Activated CD8-positive, alpha-beta memory T cell treated with anti-CD3 and anti-CD28 coated beads for 36 hours (primary cell): Measurements from ENCODE around the gene CCM2. TPM values are rescaled to one million over a fixed set of nuclear protein-coding genes. Genes with fewer than 3 reads are reported as not detected.

Experiments
- CTCF ChIA-PET: fragments of 350-600 bp; sonication (Branson Sonifier 250); formaldehyde crosslinking; loops from one replicate; lab custom pipeline; 2021; ENCODE audit warnings: antibody characterized with exemption; lab: Charles Lee
- POLR2A ChIA-PET: fragments of 350-600 bp; sonication (Branson Sonifier 250); formaldehyde crosslinking; loops from one replicate; lab custom pipeline; 2021; ENCODE audit warnings: antibody characterized with exemption; lab: Charles Lee
- total RNA-seq, 2 experiments: library from RNA; stranded (reverse); gene quantifications; one replicate each; pipeline ENCODE4 v1.2.3, GENCODE V29; 2021

Gene CCM2
- total RNA-seq, 2 experiments from 2014 or later, result 54.2 to 56.3 TPM

- POLR2A ChIA-PET, result no interaction called here
- CTCF ChIA-PET, result no interaction called here
These were observed 75.3 kb downstream of the CCM2 start for GRCh38 chr7:45075355-45075644.

GRCh38 chr7:45075871-45076796 lies 76.1 kb downstream of the CCM2 start:
- POLR2A ChIA-PET, result no interaction called here
- CTCF ChIA-PET, result no interaction called here

DNA sequence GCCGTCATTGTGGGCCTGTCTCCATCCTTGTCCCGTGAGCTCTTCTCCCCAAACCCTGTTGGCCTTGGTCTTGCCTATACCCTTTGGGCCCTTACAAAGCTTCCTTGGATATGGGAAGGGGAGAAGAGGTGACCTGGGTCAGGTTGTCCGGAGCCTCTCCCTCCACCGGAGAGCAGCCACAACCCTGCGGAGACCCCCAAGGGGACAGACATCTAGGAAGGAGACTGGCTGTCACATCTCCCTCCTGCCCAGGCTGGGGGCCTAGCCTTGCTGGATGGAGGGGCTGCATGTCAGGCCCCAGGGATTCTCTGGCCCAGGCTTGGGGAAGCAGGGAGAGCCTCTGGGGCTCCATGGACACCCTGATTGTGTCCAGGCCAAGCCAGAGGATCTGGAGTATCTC lies 76.9 kb downstream of the CCM2 start:
- ChIA-PET CTCF (no interaction called here), POLR2A (no interaction called here)

DNA sequence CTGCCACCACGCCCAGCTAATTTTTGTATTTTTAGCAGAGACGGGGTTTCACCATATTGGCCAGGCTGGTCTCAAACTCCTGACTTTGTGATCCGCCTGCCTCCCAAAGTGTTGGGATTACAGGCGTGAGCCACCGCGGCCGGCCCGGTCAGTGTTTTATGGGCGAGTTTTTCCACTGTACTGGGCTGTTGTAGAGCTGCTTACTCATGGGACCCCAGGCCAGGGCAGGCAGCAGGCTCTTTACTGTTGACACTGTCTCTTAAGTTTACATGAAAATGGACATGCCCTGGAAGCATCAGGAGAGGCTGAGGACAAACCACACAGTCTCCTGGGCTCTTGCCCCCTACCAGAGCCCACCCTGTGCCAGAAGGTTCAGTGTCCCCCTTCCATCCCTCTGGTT lies 77.6 kb downstream of the CCM2 start:
- ChIA-PET POLR2A (no interaction called here), CTCF (no interaction called here)

GRCh38 chr7:45078125-45078681 lies 78.2 kb downstream of the CCM2 start:
- CTCF ChIA-PET, result no interaction called here
- POLR2A ChIA-PET, result no interaction called here

- POLR2A ChIA-PET, result no interaction called here
- CTCF ChIA-PET, result interaction anchor here (1.0 to 1.2 kb wide), 2 partner anchors 8 to 56 kb away, joined by 3 read pairs; no protein-coding TSS in a partner anchor
These were observed 80.4 kb downstream of the CCM2 start for GRCh38 chr7:45080265-45080957.

GRCh38 chr7:45080958-45081669 lies 81.1 kb downstream of the CCM2 start:
- CTCF ChIA-PET, result interaction anchor here (1.0 to 1.2 kb wide), 2 partner anchors 9 to 55 kb away, joined by 3 read pairs; no protein-coding TSS in a partner anchor
- POLR2A ChIA-PET, result no interaction called here

DNA sequence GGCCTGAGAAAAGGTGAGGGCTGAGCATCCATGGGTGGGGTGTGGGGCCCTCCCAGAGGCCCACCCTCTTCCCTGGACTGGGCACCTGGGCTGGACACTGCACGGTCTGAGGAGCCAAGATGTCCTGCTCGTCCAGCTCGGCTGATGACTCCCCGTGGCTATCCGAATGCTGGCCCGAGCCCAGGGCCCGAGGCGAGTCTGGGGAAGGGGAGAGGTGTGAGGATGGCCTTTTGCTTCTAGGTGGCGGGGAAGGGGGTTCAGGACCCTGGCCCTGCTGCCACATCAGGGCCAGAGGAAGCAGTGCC lies 81.6 kb downstream of the CCM2 start:
- ChIA-PET CTCF (no interaction called here), POLR2A (no interaction called here)

DNA sequence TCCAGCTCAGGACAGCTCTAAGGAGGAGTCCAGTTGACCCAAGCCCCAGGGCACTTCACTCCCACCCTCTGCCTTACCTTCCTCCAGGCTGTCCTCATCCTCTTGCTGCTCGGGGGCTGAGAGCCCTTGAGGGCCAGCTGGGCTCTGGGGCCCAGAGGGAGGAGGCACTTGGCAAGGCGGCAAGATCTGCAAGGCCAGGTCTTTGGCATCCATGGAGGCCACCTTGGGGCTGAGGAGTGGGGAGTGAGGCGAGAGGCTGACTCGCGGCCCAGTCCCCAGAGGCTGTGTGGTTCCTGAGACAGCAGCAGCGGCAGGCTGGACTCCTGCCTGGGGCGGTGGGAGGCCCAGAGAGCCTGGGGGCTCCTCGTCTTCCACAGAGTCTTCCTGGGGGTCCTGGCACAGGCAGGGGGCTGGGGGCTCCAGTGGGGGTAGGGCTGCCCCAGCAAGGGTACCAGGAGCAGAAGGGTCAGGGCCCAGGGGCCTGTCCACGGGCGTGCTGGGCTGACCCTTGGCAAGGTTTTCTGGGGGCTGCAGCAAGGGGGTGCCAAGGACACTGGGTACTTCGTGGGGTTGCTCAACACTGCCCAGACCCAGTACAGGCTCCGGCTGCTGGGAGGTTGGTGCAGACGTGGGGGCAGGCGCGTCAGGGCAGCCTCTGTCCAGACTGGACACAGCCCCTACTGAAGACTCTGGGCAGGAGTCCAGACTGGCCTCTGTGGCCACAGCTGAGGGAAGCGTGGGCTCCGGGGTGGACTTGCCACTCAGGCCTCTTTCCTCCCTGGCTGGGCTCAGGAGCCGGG lies 82.2 kb downstream of the CCM2 start:
- CTCF ChIA-PET, result no interaction called here
- POLR2A ChIA-PET, result no interaction called here

- CTCF ChIA-PET, result no interaction called here
- POLR2A ChIA-PET, result no interaction called here
These were observed 82.9 kb downstream of the CCM2 start for GRCh38 chr7:45082831-45083331.

GRCh38 chr7:45084336-45084735 lies 84.3 kb downstream of the CCM2 start:
- ChIA-PET POLR2A (no interaction called here), CTCF (no interaction called here)

- CTCF ChIA-PET, result no interaction called here
- POLR2A ChIA-PET, result interaction anchor here (0.5 kb wide), 1 partner anchor 76 kb away, joined by 3 read pairs; no protein-coding TSS in a partner anchor
These were observed 85.1 kb downstream of the CCM2 start for GRCh38 chr7:45084901-45085618.

DNA sequence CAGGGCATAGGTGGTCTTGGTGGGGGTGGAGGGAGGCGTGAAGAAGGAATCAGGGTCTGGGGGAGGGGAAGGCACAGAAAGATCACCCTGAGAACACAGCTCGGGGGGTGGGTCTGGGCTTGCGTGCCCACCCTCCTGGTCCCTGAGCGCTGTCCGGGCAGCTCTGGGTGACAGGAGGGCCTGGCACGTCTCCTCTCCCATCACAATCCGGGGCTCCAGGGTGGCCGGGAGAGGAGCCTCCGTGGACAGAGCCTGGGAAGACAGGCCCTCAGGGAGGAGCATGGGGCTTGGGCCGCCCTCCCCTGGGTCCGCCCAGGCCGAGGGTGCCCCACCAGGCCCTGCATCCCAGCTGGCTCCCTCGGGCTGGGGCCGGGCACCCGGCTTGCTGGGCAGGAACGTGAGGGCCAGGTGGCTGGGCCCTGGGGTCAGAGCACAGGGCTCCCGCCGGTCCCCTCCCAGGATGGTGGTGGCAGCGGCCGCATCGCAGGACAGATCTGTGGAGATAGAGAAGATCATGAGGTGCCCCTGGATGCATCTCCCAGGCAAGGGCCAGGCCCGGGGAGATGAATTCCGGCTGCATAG lies 85.7 kb downstream of the CCM2 start:
- ChIA-PET CTCF (no interaction called here), POLR2A (no interaction called here)

DNA sequence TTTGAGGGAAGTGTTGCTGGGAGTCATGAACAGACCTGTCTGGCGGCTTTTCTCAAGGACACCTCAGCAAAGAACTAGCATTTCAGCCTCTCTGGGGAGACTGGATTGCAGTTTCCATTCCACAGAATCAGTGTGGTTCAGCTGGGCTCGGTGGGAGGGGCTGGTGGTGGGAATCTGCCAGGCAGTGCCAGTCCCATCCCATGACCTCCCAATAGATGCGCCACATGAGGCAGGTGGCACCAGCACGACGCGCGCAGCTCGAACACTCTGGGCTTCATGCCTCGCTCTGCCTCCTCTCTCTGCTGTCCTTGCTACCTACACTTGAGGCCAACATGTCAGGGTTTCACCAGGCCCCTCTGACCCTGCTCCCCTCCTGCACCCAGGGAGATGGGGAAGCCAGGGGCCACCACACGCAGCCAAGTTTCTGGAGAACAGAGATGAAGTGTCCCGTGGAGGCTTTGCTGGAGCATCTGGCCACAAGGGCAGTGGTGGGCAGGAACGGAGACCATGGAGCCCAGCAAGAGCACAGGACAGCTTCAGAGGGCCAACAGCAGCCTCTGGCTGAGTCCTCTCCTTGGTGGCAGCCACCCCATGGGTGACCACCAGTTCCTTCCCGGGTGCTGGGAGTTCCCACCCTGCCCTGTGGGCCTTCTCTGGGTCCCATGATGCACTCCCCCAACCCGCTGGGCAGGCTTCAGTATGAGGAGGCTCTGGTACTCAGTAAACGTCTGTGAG lies 86.5 kb downstream of the CCM2 start:
- ChIA-PET CTCF (no interaction called here), POLR2A (no interaction called here)

DNA sequence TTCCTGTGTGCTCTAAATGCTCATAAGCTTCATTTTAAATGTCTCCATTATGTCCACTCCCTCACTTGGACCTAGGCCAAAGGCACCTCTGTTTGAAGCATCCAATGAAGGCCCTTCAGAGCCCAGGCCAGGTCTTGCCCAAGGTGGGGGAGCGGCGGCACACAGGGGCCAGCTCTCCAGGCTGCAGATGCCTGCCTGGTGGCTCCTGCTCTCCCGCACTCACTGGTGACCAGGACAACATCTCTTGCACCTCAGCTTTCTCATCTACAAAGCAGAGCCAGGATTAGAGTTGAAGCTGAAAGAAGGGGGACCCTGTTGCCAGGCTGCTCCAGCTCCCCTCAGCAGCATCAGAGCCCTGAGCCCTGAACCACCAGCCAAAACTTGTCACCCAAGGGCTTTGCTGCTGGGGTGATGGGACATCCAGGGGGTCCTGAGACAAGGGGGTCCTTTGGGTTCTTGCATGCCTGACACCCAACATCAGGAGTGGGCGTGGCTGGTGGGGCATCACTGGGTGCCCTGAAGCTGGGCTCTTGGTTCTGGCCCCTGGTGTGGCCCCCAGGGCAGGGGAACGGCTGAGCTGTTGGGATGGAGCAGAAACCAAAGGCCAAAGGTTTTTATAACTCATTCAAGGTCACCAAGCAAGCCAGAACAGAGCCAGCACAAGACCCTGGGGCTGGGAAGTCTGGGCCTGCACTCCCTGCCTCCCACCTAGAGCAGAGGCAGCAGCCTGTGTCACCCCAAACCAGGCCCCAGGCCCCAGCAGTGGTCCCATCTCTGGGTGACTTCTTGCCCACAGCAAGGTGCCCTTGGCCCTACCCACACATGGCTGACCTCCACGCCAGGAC lies 87.5 kb downstream of the CCM2 start:
- POLR2A ChIA-PET, result no interaction called here
- CTCF ChIA-PET, result no interaction called here

DNA sequence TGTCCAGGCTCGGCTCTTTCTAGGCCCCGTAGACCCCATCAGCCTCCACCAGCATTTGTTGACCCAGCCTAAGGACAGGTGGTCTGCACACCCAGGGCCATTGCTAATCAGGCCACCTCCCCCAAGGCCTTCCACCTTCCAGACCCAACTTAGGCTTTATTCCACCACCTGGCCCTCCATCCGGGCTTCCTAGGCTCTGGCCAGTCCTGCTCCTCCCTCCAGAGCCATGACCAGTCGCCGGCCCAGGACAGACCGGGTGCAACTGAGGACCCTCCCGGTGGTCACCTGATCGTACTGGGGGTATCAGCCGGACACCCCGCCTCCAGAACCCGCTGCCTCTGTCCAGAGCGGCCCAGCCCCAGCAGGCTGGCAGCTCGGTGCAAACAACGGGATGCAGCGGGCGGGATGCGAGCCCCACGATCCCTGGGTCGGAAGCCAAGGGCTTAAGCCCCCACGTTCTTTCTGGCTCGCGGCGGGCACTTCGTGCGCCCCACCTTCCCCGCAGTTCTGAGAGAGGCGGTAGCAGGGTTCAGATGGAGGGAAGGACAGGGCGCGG lies 88.2 kb downstream of the CCM2 start:
- CTCF ChIA-PET, result no interaction called here
- POLR2A ChIA-PET, result no interaction called here
